Fibroblast of the aortic adventitia (primary cell): ENCODE data around the gene ZNF234. TPM values are rescaled to one million over a fixed set of nuclear protein-coding genes. Genes with fewer than 3 reads are reported as not detected.
A peak's percentile ranks its signal among the peaks of the same experiment; 100 is the strongest.
"Not testable (repeated sequence)": the region's sequence is repeated elsewhere in the genome, so short reads cannot be mapped to it uniquely, and the experiment has no call there.

Source experiments
- DNase-seq: peaks from one replicate; pipeline ENCODE4 v3.0.0-alpha.2; 2010; ENCODE audit warnings: low read depth
- H3K4me3 ChIP-seq: 2 replicates; pipeline ENCODE4 v1.5.1; 2011; ENCODE audit warnings: low read depth, mild to moderate bottlenecking, control low read depth, low read length, moderate library complexity
- CTCF ChIP-seq: IDR thresholded peaks from 2 replicates; pipeline ENCODE4 v1.5.1; 2011; ENCODE audit warnings: mild to moderate bottlenecking, low read length, control low read depth, inconsistent platforms; ENCODE audit not compliant: insufficient read depth
- total RNA-seq: library from RNA; depleted of rRNA; stranded (reverse); fragments of >200 nt; gene quantifications from 2 replicates; pipeline ENCODE4 v1.2.3, GENCODE V29; 2012; ENCODE audit warnings: low replicate concordance

Gene ZNF234
- total RNA-seq, 1 donor: 10.6 TPM

- TF ChIP-seq CTCF: no peak
- DNase-seq: no peak
- peak overlapping the region; percentile 94 for H3K4me3 ChIP-seq
Observed at GRCh38 chr19:44112802-44113137, 28.6 kb upstream of the ZNF234 start.

- H3K4me3 ChIP-seq: peak within 1 kb of the TSS; percentile 94
- TF ChIP-seq CTCF: peak; percentile 23
- peak; percentile 99 for DNase-seq
Observed at GRCh38 chr19:44113138-44113783, 28.1 kb upstream of the ZNF234 start, which contains the start of gene ZNF225. Gene ZNF225 (plus strand): TSS chr19:44113399. CDS start chr19:44115828, 2,429 bp downstream.

- peak overlapping the region; percentile 74 for H3K4me3 ChIP-seq
- TF ChIP-seq CTCF: no peak
- DNase-seq: peak; percentile 46
Observed at GRCh38 chr19:44113784-44114390, 27.5 kb upstream of the ZNF234 start.

GRCh38 chr19:44121162-44121561 is 20.2 kb upstream of the ZNF234 start:
- H3K4me3 ChIP-seq, DNase-seq: not testable (repeated sequence)

GRCh38 chr19:44131955-44132354 is 9.4 kb upstream of the ZNF234 start:
- H3K4me3 ChIP-seq: no peak overlapping the region
- DNase-seq: no peak
- no peak for TF ChIP-seq CTCF

- peak; percentile 49 for DNase-seq
- peak overlapping the region; percentile 88 for H3K4me3 ChIP-seq
- TF ChIP-seq CTCF: no peak
Observed at GRCh38 chr19:44142059-44142433, 692 bp downstream of the ZNF234 start.

GRCh38 chr19:44149776-44150175 is 8.4 kb downstream of the ZNF234 start:
- no peak for TF ChIP-seq CTCF
- no peak overlapping the region for H3K4me3 ChIP-seq
- no peak for DNase-seq
